GM18858 (cell line): ENCODE data around the gene GNMT.

Experiments
- ATAC-seq: cut with Tn5 transposase; IDR thresholded peaks from one replicate; pipeline ENCODE4 v1.9.1; 2021; ENCODE audit not compliant: unreplicated experiment

Gene GNMT

DNA sequence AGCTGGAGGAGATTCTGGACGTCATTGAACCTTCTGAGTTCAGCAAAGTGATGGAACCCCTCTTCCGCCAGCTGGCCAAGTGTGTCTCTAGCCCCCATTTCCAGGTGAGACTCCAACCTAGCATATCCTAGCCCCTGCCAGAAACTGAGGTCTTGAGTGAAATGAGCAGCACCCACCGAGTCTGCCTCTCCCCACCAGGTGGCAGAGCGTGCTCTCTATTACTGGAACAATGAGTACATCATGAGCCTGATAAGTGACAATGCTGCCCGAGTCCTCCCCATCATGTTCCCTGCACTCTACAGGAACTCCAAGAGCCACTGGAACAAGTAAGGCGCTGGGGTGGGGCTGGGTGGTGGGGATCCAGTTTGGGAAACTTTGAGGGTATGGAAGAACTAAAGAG lies 48.6 kb downstream of the GNMT start:
- no peak for ATAC-seq

DNA sequence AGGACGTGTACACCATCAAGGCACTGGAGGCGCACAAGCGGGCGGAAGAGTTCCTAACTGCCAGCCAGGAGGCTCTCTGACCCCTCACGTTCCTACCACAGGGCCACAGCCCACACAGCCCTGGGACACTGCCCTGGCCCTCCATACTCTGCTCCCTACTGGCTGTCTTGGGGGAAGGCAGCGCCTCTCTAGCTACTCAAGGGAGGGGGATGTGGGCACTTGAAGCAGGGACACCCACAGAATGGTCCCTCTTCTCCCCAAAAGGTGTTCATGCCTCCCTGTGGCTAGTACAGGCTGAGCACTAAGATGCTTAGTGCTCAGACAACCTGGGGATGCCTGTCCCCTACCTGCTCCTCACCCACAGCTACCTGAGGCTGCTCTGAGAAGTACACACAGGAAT lies 50.7 kb downstream of the GNMT start:
- ATAC-seq = no peak

DNA sequence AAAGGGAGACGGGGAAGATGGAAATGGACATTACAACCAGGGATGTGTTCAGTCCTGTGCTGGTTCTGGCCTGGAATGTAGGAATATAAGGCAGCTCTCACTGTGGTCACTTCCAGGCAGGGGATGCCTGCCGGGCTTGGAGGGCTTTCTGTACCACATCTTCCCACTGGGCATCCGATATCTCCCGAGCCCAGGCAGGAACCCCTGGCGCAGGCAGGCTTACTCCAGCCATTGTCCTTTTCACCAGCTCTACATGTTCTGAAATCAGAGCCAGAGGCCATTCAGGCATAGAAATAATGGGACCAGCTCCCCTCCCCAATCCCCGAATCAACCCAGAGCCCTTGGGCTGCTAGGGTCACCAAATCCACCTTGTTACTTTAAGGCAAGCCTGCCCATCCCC lies 51.8 kb downstream of the GNMT start:
- no peak for ATAC-seq

DNA sequence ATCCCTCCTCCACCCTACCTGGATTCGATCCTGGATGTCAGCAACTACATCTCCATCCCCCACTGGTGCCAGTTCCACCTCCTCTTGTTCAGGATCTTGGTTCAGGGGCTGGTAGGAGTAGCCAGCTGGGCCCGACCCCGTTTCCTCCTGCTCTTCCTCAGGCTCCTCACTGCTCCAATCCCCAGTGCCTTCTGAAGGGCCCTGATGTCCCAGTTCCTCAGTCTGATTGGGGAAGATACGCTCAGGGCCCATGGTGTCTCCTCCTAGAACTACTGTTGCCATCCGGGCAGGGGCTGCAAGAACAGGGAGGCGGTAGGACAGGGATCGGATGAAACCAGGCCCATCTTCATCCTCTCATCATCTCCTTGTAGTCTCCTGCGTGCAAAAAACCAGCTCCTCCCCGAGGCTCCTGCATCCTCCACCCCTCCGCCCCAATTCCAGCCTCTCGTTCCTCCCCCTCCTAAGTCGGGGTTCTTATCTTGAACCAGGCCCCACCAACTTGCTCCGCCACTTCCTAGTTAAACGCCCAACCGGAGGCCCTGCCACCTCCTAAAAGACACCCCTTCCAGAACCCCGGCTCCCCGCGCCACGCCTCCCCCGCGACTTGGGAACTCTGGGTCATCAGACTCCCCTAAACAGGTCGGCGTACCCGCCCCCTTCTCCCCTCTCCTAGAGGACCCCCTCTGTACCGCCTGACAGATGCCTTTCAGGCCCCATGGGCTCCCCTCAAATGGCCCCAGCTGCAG lies 52.7 kb downstream of the GNMT start:
- ATAC-seq = no peak
